Breast epithelium (tissue), 4 donors: Measurements from ENCODE around the gene ARHGEF17. TPM values are rescaled to one million over a fixed set of nuclear protein-coding genes. Genes with fewer than 3 reads are reported as not detected.

ENCODE experiments used
- DNase-seq, 2 donors: peaks; one replicate each; pipeline ENCODE4 v3.0.0-alpha.2; 2019; ENCODE audit warnings: low spot score in 2 of 2
- H3K27ac ChIP-seq, 2 donors: fragments of 200-600 bp; sonication (generic) in 1 of 2; one replicate each; pipeline ENCODE4 v1.5.1; 2016 to 2019; ENCODE audit warnings: mild to moderate bottlenecking in 1 of 2
- H3K27me3 ChIP-seq, 2 donors: fragments of 200-600 bp; sonication (generic) in 1 of 2; one replicate each; pipeline versions ENCODE4 v1.5.1 to v1.6.0; 2017 to 2019; ENCODE audit warnings: control low read depth in 1 of 2, mild to moderate bottlenecking in 1 of 2
- H3K36me3 ChIP-seq: fragments of 200-600 bp; one replicate; pipeline ENCODE4 v1.5.1; 2019
- H3K4me1 ChIP-seq, 2 donors: fragments of 200-600 bp; sonication (generic); one replicate each; pipeline ENCODE4 v1.5.1; 2016 to 2019; ENCODE audit warnings: control low read depth in 1 of 2
- H3K4me3 ChIP-seq, 3 donors: fragments of 200-600 bp; sonication (generic); 1 replicate in 2 of 3; 2 replicates in 1 of 3; pipeline ENCODE4 v1.5.1; 2016 to 2019; ENCODE audit warnings: mild to moderate bottlenecking in 3 of 3, moderate library complexity in 2 of 3
- H3K9me3 ChIP-seq, 2 donors: fragments of 200-600 bp; sonication (generic) in 1 of 2; one replicate each; pipeline ENCODE4 v1.5.1; 2016 to 2019; ENCODE audit warnings: control low read depth in 1 of 2
- CTCF ChIP-seq, 3 donors: fragments of 450-650 bp; IDR thresholded peaks; one replicate each; pipeline ENCODE4 v1.5.1; 2016 to 2017; ENCODE audit warnings: antibody characterized with exemption in 3 of 3, mild to moderate bottlenecking in 3 of 3, moderate library complexity in 3 of 3
- POLR2A ChIP-seq: fragments of 450-650 bp; IDR thresholded peaks from one replicate; pipeline ENCODE4 v1.6.1; 2016; ENCODE audit warnings: antibody characterized with exemption, mild to moderate bottlenecking, moderate library complexity
- POLR2AphosphoS5 ChIP-seq, 3 donors: sonication (generic); formaldehyde crosslinking; IDR thresholded peaks; one replicate each; pipeline ENCODE4 v1.6.1; 2017; ENCODE audit warnings: antibody characterized with exemption in 3 of 3
- intact Hi-C: fragments of 100-400 bp; cut with DNase I; formaldehyde crosslinking; loops from one replicate; pipeline ENCODE4 v1.15.1; 2023; ENCODE audit warnings: low total_unique reads
- total RNA-seq, 3 donors: library from RNA; depleted of rRNA; stranded (reverse); fragments of >200 nt; gene quantifications; one replicate each; pipeline ENCODE4 v1.1.0, GENCODE V29; 2016

ARHGEF17 gene
- total RNA-seq, 3 donors from 2014 or later, result 28.8 to 54.7 (median 38.2) TPM

- no peak overlapping the region for H3K27ac ChIP-seq
- H3K27me3 ChIP-seq, result no peaks in the 10 kb centered on the region
- H3K4me3 ChIP-seq, result no peak overlapping the region
- TF ChIP-seq POLR2A (no peak), CTCF (IDR thresholded peaks at IDR 0.05) (no peak), POLR2AphosphoS5 (IDR thresholded peaks at IDR 0.05) (no peak)
- intact Hi-C loops, result loop anchor here (10.0 kb wide), 1 partner anchor 113 kb away; no protein-coding TSS in a partner anchor
- H3K9me3 ChIP-seq, result no peaks in the 10 kb centered on the region
- H3K4me1 ChIP-seq, result no peaks in the 10 kb centered on the region
- no peaks in the 10 kb centered on the region for H3K36me3 ChIP-seq
- DNase-seq, result no peak
Observed at GRCh38 chr11:73401924-73402833, 94.1 kb downstream of the ARHGEF17 start.

- intact Hi-C loops, result loop anchor here (10.0 kb wide), 1 partner anchor 112 kb away; no protein-coding TSS in a partner anchor
- no peaks in the 10 kb centered on the region for H3K4me1 ChIP-seq
- no peaks in the 10 kb centered on the region for H3K27me3 ChIP-seq
- TF ChIP-seq POLR2A (no peak), POLR2AphosphoS5 (IDR thresholded peaks at IDR 0.05) (no peak), CTCF (IDR thresholded peaks at IDR 0.05) (peak in 1 of 3 donors; percentile 10)
- H3K36me3 ChIP-seq, result no peaks in the 10 kb centered on the region
- no peak for DNase-seq
- H3K4me3 ChIP-seq, result no peak overlapping the region
- no peak overlapping the region for H3K27ac ChIP-seq
- no peaks in the 10 kb centered on the region for H3K9me3 ChIP-seq
Observed at GRCh38 chr11:73402834-73403185, 94.7 kb downstream of the ARHGEF17 start.

- no peaks in the 10 kb centered on the region for H3K27me3 ChIP-seq
- H3K9me3 ChIP-seq, result no peaks in the 10 kb centered on the region
- no peak overlapping the region for H3K4me3 ChIP-seq
- no peak overlapping the region for H3K27ac ChIP-seq
- no peaks in the 10 kb centered on the region for H3K36me3 ChIP-seq
- intact Hi-C loops, result loop anchor here (10.0 kb wide), 1 partner anchor 111 kb away; no protein-coding TSS in a partner anchor
- no peak for TF ChIP-seq POLR2A
- TF ChIP-seq POLR2AphosphoS5 (IDR thresholded peaks at IDR 0.05), result no peak
- no peak for TF ChIP-seq CTCF (IDR thresholded peaks at IDR 0.05)
- no peak for DNase-seq
- H3K4me1 ChIP-seq, result no peaks in the 10 kb centered on the region
Observed at GRCh38 chr11:73403541-73403940, 95.5 kb downstream of the ARHGEF17 start.

GRCh38 chr11:73404048-73404447 lies 96.0 kb downstream of the ARHGEF17 start:
- DNase-seq, result peak in 1 of 2 donors; percentile 48
- Histone ChIP-seq H3K27me3 (no peaks in the 10 kb centered on the region), H3K4me1 (no peaks in the 10 kb centered on the region), H3K36me3 (no peaks in the 10 kb centered on the region), H3K9me3 (no peaks in the 10 kb centered on the region), H3K27ac (no peak overlapping the region), H3K4me3 (no peak overlapping the region)
- TF ChIP-seq CTCF (IDR thresholded peaks at IDR 0.05) (peak; percentile 7 to 75 (median 64)), POLR2AphosphoS5 (IDR thresholded peaks at IDR 0.05) (peak in 1 of 3 donors; percentile 27), POLR2A (no peak)
- intact Hi-C loops, result loop anchor here (10.0 kb wide), 1 partner anchor 111 kb away; no protein-coding TSS in a partner anchor
